ENCODE data around the gene PICK1. TPM values are rescaled to one million over a fixed set of nuclear protein-coding genes. Genes with fewer than 3 reads are reported as not detected.

The PICK1 gene
- total and polyA plus RNA-seq, 2 donors (not counting 3 experiments of a cell fraction or from before 2014, with no cell fraction given) = 18.0 to 20.8 TPM

DNA sequence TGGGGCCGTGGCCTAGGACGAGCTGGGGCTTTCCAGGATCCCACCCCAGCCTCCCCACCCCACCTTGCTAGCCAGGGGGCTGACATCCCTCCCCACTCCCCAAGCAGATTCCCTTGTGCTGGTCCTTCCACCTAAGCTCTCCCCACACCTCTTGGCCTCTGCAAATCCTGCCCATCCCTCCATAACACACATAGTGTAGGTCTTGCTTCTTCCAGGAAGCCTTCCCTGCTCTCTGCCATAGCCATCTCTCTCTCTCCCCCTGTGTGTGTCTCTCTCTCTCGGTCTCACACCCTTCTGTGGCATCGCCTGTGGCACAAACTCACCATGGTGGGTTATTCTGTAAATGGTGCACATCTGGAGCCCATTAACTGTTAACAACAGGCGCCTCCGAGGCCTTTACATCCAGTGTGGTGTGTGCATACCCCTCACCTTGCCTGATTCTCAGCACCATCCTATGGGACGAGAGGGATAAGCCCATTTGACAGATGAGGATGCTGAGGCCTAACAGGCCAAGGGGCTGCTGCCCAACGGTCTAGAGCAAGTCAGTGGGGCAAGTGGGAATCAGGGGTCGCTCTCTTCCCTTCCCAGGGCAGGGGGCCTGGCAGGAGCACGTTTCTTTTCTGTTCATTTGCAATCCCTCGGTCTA lies 22.2 kb upstream of the PICK1 start:
- BruUV-seq (replicated peaks) = no TSS peak
- no peak overlapping the region for H3K27ac ChIP-seq (ENCODE audit: insufficient read depth, low read depth, low read length)
- dilution Hi-C loops (cut with MboI; ENCODE audit: extremely low pct_ligation_motif_present, low sequenced_read_pairs) (no loop called here), intact Hi-C loops (cut with micrococcal nuclease) (no loop called here)
- H3K79me2 ChIP-seq (ENCODE audit: control insufficient read depth, insufficient read depth, low read length) = no peaks in the 10 kb centered on the region
- no peaks in the 10 kb centered on the region for H3K36me3 ChIP-seq (ENCODE audit: control insufficient read depth in 2 of 2, extremely low read depth in 1 of 2, insufficient read depth in 2 of 2, low read length in 2 of 2)
- H3K4me1 ChIP-seq (ENCODE audit: control insufficient read depth, extremely low read depth, insufficient read depth, low read length) = peaks cover 12% of the 10 kb centered on the region
- CTCF ChIA-PET = interaction anchor here (0.9 to 1.7 kb wide), 3 partner anchors 17 to 622 kb away, joined by 3 to 24 read pairs (median 4); partner anchors contain the start of gene CBY1
- H4K20me1 ChIP-seq (replicated peaks; ENCODE audit: control insufficient read depth, extremely low read depth, insufficient read depth, low read length) = no peaks in the 10 kb centered on the region
- H3K4me2 ChIP-seq (ENCODE audit: insufficient read depth, low read length) = no peak overlapping the region
- H3K4me3 ChIP-seq (replicated peaks in 1 of 3; ENCODE audit: insufficient read depth in 1 of 3, low read depth in 1 of 3, low read length in 3 of 3) = no peak overlapping the region
- FAIRE-seq = no peak
- H3K9me3 ChIP-seq (replicated peaks; ENCODE audit: control insufficient read depth, insufficient read depth, low read length) = no peaks in the 10 kb centered on the region
- TF ChIP-seq, protein P1, sequence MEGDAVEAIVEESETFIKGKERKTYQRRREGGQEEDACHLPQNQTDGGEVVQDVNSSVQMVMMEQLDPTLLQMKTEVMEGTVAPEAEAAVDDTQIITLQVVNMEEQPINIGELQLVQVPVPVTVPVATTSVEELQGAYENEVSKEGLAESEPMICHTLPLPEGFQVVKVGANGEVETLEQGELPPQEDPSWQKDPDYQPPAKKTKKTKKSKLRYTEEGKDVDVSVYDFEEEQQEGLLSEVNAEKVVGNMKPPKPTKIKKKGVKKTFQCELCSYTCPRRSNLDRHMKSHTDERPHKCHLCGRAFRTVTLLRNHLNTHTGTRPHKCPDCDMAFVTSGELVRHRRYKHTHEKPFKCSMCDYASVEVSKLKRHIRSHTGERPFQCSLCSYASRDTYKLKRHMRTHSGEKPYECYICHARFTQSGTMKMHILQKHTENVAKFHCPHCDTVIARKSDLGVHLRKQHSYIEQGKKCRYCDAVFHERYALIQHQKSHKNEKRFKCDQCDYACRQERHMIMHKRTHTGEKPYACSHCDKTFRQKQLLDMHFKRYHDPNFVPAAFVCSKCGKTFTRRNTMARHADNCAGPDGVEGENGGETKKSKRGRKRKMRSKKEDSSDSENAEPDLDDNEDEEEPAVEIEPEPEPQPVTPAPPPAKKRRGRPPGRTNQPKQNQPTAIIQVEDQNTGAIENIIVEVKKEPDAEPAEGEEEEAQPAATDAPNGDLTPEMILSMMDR (IDR thresholded peaks at IDR 0.05; ENCODE audit: extremely low read depth in 1 of 2, insufficient read depth in 1 of 2, low read depth in 1 of 2, low read length in 2 of 2) = no peak
- TF ChIP-seq JUN (IDR thresholded peaks at IDR 0.05; ENCODE audit: borderline replicate concordance, insufficient read depth, insufficient read length, low read depth) (no peak), MYC (IDR thresholded peaks at IDR 0.05; ENCODE audit: low read depth, low read length) (no peak), GATA2 (IDR thresholded peaks at IDR 0.05; ENCODE audit: insufficient read depth, insufficient read length, low read depth, low read length) (no peak), EZH2 (IDR thresholded peaks at IDR 0.05; ENCODE audit: borderline replicate concordance, low read depth, low read length, severe bottlenecking) (no peak), POLR2AphosphoS5 (IDR thresholded peaks at IDR 0.05; ENCODE audit: insufficient read depth, low read depth, low read length) (no peak), FOS (IDR thresholded peaks at IDR 0.05; ENCODE audit: borderline replicate concordance, insufficient read depth, low read length) (no peak), POLR2A (IDR thresholded peaks at IDR 0.05; ENCODE audit: low read depth, low read length) (no peak)
- TF ChIP-seq, protein P2, sequence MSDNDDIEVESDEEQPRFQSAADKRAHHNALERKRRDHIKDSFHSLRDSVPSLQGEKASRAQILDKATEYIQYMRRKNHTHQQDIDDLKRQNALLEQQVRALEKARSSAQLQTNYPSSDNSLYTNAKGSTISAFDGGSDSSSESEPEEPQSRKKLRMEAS (IDR thresholded peaks at IDR 0.05; ENCODE audit: insufficient read depth, insufficient read length) = no peak
- H3K27me3 ChIP-seq (ENCODE audit: control insufficient read depth in 2 of 2, insufficient read depth in 2 of 2, low read length in 2 of 2) = no peaks in the 10 kb centered on the region
- DNase-seq (ENCODE audit: low read depth, low spot score) = no peak
- peak overlapping the region; percentile 94 for H2AFZ ChIP-seq (ENCODE audit: low read depth, low read length)
- POLR2A ChIA-PET = no interaction called here
- no peaks in the 10 kb centered on the region for H3K9me1 ChIP-seq (replicated peaks; ENCODE audit: control insufficient read depth, extremely low read depth, insufficient read depth, low read length)
- no peak overlapping the region for H3K9ac ChIP-seq (replicated peaks; ENCODE audit: extremely low read depth, insufficient read depth, low read length)
